Osteocyte (in vitro differentiated cells): ENCODE data around the gene TMEM271. TPM values are rescaled to one million over a fixed set of nuclear protein-coding genes. Genes with fewer than 3 reads are reported as not detected.

Source experiments
- DNase-seq: peaks from one replicate; pipeline ENCODE4 v3.0.0; 2021; ENCODE audit warnings: mixed read lengths; ENCODE audit not compliant: unreplicated experiment; ENCODE audit errors: extremely low spot score
- H3K27ac Mint-ChIP-seq: one replicate; pipeline ENCODE4 v1.8.0; 2021; ENCODE audit warnings: mild to moderate bottlenecking, mixed read lengths; ENCODE audit not compliant: unreplicated experiment
- H3K27me3 Mint-ChIP-seq: one replicate; pipeline ENCODE4 v1.8.0; 2021; ENCODE audit warnings: mixed read lengths; ENCODE audit not compliant: unreplicated experiment
- H3K36me3 Mint-ChIP-seq: one replicate; pipeline ENCODE4 v1.8.0; 2021; ENCODE audit warnings: mixed read lengths; ENCODE audit not compliant: unreplicated experiment
- H3K4me1 Mint-ChIP-seq: one replicate; pipeline ENCODE4 v1.8.0; 2021; ENCODE audit warnings: mixed read lengths; ENCODE audit not compliant: unreplicated experiment
- H3K4me3 Mint-ChIP-seq: one replicate; pipeline ENCODE4 v1.8.0; 2021; ENCODE audit warnings: mild to moderate bottlenecking, moderate library complexity, mixed read lengths; ENCODE audit not compliant: unreplicated experiment
- H3K9me3 Mint-ChIP-seq: one replicate; pipeline ENCODE4 v1.8.0; 2021; ENCODE audit warnings: mixed read lengths; ENCODE audit not compliant: unreplicated experiment
- CTCF ChIP-seq: fragments of 200-600 bp; sonication (generic); IDR thresholded peaks from 2 replicates; pipeline ENCODE4 v1.5.0; 2021; ENCODE audit warnings: antibody characterized with exemption, mild to moderate bottlenecking, moderate library complexity
- total RNA-seq: library from RNA; stranded (reverse); gene quantifications from 2 replicates; pipeline ENCODE4 v1.2.1, GENCODE V29; 2021

The TMEM271 gene
- total RNA-seq, 1 donor from 2014 or later = not detected

GRCh38 chr4:622996-623913 is 47.2 kb upstream of the TMEM271 start:
- Mint-ChIP-seq H3K4me3 (no peak overlapping the region), H3K27ac (no peak overlapping the region), H3K36me3 (no peaks in the 10 kb centered on the region), H3K27me3 (no peaks in the 10 kb centered on the region), H3K4me1 (no peaks in the 10 kb centered on the region), H3K9me3 (peaks cover 8% of the 10 kb centered on the region)
- no peak for TF ChIP-seq CTCF
- no peak for DNase-seq

GRCh38 chr4:622071-622995 is 46.2 kb upstream of the TMEM271 start:
- H3K4me3 Mint-ChIP-seq = no peak overlapping the region
- no peaks in the 10 kb centered on the region for H3K27me3 Mint-ChIP-seq
- no peaks in the 10 kb centered on the region for H3K4me1 Mint-ChIP-seq

GRCh38 chr4:621296-622070 is 45.4 kb upstream of the TMEM271 start:
- H3K4me1 Mint-ChIP-seq = no peaks in the 10 kb centered on the region

More at GRCh38 chr4:622071-622995, 46.2 kb upstream of the TMEM271 start:
- no peaks in the 10 kb centered on the region for H3K36me3 Mint-ChIP-seq
- H3K9me3 Mint-ChIP-seq = peaks cover 8% of the 10 kb centered on the region
- no peak overlapping the region for H3K27ac Mint-ChIP-seq
- no peak for DNase-seq
- TF ChIP-seq CTCF = no peak

GRCh38 chr4:620851-621261 is 44.8 kb upstream of the TMEM271 start:
- Mint-ChIP-seq H3K4me1 (no peaks in the 10 kb centered on the region), H3K27ac (no peak overlapping the region), H3K36me3 (no peaks in the 10 kb centered on the region), H3K9me3 (peaks cover 8% of the 10 kb centered on the region), H3K27me3 (no peaks in the 10 kb centered on the region), H3K4me3 (no peak overlapping the region)
- peak; percentile 74 for DNase-seq
- TF ChIP-seq CTCF = no peak

More at GRCh38 chr4:621296-622070, 45.4 kb upstream of the TMEM271 start:
- Mint-ChIP-seq H3K27ac (no peak overlapping the region), H3K36me3 (no peaks in the 10 kb centered on the region), H3K4me3 (no peak overlapping the region), H3K27me3 (no peaks in the 10 kb centered on the region), H3K9me3 (peaks cover 8% of the 10 kb centered on the region)
- peak; percentile 51 for DNase-seq
- no peak for TF ChIP-seq CTCF
